Measurements from ENCODE around the gene ATG2B.

DNA sequence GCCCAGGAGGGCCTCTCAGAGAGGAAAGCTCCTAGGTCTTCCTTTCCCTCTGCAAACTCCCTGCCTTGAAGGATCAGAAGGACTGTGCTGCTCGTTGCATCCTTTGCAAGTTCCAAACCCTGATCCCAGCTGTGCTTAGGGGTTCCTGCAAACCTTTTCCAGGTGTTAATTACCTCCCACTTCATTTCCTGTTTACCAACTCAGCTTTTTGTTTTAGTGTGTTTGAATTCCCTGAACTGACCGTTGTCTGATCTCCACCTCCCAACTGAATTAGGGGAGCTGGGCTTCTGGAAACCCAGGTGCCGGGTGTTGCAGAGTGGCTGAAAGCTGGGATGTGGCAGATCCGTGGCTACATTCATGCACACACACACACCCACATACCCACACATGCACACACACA is 127.7 kb downstream of the ATG2B start:
- no peak for TF ChIP-seq POLR2A (IDR thresholded peaks at IDR 0.05)
- TF ChIP-seq, protein P1, sequence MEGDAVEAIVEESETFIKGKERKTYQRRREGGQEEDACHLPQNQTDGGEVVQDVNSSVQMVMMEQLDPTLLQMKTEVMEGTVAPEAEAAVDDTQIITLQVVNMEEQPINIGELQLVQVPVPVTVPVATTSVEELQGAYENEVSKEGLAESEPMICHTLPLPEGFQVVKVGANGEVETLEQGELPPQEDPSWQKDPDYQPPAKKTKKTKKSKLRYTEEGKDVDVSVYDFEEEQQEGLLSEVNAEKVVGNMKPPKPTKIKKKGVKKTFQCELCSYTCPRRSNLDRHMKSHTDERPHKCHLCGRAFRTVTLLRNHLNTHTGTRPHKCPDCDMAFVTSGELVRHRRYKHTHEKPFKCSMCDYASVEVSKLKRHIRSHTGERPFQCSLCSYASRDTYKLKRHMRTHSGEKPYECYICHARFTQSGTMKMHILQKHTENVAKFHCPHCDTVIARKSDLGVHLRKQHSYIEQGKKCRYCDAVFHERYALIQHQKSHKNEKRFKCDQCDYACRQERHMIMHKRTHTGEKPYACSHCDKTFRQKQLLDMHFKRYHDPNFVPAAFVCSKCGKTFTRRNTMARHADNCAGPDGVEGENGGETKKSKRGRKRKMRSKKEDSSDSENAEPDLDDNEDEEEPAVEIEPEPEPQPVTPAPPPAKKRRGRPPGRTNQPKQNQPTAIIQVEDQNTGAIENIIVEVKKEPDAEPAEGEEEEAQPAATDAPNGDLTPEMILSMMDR (IDR thresholded peaks at IDR 0.05): no peak
